IPS-NIHi7 (cell line): Measurements from ENCODE around the gene GOLGA6L1.
"Not testable (repeated sequence)": the region's sequence is repeated elsewhere in the genome, so short reads cannot be mapped to it uniquely, and the experiment has no call there.

Experiments
- DNase-seq: peaks from one replicate; pipeline ENCODE4 v3.0.0; 2012; ENCODE audit warnings: mixed read lengths; ENCODE audit errors: extremely low spot score

GOLGA6L1 gene, protein sequence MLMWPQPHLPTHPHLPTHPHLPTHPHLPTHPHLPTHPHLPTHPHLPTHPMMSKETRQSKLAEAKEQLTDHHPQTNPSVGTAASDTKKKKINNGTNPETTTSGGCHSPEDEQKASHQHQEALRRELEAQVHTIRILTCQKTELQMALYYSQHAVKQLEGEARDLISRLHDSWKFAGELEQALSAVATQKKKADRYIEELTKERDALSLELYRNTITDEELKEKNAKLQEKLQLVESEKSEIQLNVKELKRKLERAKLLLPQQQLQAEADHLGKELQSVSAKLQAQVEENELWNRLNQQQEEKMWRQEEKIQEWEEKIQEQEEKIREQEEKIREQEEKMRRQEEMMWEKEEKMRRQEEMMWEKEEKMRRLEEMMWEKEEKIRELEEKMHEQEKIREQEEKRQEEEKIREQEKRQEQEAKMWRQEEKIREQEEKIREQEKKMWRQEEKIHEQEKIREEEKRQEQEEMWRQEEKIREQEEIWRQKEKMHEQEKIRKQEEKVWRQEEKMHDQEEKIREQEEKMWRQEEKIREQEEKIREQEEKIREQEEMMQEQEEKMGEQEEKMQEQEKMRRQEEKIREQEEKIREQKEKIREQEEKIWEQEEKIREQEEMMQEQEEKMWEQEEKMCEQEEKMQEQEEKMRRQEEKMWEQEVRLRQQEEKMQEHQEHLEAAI

DNA sequence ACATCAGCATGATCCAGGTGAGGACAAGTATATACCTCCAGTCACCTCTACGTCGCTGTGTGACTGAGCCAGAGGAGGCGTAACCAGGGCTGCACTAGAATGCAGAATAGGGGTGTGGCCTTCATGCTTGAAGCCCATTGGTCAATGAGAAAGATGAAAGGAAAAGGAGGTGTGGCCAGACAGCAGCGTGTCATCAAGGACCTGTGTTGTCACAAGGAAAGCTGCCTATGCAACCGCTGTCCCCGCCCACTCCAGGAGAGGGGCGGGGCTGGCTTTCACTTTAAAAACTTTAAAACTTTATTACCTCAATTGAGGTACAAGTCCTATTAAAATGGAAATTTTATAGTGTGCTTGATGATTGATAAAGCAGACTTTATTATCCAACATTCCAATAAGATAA, at the start of gene GOLGA6L1:
TSS of gene GOLGA6L1 (minus strand) at position 101 of the 400 bp plus-strand sequence. CDS start at position 10, 91 bp downstream.
- DNase-seq = not testable (repeated sequence)

DNA sequence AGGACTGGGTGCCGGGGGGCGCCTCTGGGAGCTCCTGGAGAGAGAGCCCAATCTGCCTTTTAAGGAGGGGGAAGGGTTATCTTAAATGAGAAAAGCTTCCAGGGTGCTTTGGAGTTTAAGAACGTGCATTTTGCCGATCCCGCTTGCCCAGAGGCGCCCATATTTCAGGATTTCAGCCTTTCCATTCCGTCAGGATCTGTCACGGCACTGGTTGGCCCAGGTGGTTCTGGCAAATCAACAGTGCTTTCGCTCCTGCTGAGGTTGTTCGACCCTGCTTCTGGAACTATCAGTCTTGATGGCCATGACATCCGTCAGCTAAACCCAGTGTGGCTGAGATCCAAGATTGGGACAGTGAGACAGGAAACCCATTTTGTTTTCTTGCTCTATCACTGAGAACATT, 44.6 kb upstream of the GOLGA6L1 start:
- not testable (repeated sequence) for DNase-seq

DNA sequence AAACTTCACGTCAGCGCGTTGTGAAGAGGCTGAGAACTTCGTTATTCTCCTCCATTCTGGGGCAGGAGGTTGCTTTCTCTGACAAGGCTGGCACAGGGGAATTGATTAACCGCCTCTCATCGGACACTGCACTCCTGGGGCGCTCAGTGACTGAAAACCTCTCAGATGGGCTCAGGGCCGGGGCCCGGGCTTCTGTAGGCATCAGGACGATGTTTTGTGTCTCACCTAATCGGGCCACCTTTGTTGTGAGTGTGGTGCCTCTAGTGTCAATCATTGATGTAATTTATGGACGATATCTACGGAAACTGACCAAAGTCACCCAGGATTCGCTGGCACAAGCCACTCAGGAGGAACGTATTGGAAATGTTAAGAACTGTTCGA, 43.9 kb upstream of the GOLGA6L1 start:
- DNase-seq = not testable (repeated sequence)

DNA sequence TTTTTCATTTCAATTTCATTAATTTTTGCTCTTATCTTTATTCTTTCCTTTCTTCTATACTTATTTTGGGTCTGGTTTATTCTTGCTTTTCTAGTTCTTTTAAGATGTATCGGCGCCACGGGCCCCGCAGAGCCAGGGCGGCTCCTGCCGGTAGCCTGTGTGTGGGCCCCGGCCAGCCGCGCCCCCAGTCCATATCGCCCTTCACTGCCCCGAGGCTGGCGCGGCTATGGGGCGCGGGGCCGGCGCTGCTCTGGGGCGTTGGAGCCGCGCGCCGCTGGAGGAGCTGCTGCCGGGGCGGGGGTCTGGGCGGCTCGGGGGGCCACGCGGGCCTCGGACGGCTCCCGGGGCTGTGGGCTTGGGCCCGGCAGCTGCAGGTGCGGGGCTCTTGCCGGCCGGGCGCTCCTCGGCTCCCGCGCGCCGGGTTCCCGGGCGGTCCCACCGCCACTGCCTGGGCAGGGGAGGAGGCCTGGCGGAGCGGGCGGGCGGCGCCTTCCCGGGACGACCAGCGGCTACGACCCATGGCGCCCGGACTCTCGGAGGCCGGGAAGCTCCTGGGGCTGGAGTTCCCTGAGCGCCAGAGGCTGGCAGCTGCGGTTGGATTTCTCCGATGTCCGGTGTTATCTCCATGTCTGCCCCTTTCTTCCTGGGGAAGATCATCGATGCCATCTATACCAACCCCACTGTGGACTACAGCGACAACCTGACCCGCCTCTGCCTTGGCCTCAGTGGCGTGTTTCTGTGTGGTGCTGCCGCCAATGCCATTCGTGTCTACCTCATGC, 43.3 kb upstream of the GOLGA6L1 start:
- not testable (repeated sequence) for DNase-seq

DNA sequence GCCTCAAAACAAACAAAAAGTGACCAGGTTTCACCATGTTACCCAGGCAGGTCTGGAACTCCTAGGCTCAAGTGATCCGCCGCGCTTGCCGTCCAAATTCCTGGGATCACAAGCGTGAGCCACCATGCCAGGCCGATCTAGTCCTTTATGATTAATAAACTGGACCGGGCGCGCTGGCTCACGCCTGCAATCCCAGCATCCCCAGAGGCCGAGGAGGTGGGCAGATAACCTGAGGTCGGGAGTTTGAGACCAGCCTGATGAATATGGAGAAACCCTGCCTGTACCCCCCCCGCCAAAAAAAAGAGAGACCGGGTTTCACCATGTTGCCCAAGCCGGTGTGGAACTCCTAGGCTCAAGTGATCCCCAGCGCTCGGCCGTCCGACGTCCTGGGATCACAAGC, 40.1 kb upstream of the GOLGA6L1 start:
- DNase-seq = not testable (repeated sequence)

DNA sequence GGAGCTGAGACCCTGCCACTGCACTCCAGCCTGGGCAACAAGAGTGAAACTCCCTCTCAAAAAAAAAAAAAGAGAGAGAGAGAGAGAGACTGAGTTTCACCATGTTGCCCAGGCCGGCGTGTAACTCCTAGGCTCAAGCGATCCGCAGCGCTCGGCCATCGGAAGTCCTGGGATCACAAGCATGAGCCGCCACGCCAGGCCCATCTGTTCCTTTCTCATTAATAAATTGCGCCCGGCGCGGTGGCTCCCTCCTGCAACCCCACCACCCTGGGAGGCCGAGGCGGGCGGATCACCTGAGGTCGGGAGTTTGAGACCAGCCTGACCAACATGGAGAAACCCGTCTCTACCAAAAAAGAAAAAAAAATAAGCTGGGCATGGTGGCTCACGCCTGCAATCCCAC, 39.0 kb upstream of the GOLGA6L1 start:
- not testable (repeated sequence) for DNase-seq

DNA sequence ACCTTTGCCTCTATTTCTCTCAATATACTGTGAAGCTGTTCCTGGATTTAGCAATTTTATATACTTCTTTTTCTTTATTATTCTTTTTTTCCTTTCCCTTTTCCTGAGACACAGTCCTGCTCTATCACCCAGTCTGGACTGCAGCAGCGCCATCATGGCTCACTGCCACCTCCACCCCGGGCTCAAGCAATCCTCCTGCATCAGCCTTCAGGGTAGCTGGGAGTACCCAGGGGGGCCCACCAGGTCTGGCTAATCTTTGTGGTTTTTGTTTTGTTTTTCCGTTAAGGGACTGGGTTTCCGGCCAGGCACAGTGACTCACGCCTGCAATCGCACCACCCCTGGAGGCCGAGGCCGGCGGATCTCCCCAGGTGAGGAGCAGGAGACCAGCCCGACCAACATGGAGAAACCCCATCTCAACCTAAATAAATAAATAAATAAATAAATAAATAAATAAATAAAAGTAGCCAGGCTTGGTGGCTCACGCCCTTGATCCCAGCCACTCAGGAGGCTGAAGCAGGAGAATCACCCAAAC, 38.1 kb upstream of the GOLGA6L1 start:
- not testable (repeated sequence) for DNase-seq

DNA sequence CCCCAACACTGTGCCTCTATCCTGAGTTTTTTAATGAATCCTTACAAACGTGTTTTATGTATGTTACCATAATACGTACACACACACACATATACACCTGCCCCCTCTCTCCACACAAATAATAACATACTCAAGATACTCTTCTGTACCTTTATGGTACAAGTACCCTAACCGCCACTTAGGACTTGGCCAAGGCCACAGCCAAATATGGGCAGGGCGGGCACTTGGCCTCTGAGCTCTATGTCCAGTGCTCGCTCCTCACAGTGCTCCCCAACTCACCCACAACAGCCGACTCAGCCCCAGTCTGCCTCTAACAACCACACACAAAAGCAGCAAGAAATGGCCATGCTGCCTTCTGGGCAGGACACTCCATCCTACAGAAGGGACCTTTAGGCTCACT, 3.8 kb downstream of the GOLGA6L1 start:
- DNase-seq = not testable (repeated sequence)

DNA sequence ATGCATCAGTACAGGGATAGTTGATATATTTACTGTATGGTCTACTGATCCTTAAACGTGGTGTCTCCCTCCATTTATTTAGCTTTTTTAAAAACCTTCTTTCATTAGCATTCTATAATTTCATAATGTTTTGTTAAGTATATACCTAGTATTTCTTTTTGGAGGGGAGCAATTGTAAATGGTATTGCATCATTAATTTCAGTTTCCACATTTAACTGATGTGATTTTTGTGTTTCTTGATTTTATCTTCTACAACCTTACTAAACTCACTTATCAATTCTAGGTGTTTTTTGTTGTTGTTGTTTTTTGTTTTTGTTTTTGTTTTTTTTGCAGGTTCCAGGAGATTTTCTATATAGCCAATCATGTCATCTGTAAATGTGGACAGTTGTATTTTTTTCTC, 18.4 kb downstream of the GOLGA6L1 start:
- no peak for DNase-seq

DNA sequence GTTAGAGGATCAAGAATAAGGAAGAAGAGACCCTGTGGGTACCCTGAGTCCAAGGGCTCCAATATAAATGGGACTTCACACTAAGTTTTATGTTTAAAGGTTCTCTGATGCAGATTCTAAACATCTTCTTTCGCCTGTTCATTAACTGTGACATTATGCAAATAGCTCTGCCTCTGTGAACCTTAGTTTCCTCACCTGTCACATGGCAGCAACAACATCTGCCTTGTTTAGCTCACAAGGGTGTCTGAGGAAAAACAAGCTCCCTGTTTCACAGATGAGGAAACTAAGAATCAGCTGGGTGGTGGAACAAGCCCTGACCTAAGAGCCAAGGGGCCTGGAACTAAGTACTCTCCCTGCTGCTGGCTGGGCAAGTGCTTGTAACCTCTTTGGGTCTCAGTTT, 40.8 kb downstream of the GOLGA6L1 start:
- no peak for DNase-seq

DNA sequence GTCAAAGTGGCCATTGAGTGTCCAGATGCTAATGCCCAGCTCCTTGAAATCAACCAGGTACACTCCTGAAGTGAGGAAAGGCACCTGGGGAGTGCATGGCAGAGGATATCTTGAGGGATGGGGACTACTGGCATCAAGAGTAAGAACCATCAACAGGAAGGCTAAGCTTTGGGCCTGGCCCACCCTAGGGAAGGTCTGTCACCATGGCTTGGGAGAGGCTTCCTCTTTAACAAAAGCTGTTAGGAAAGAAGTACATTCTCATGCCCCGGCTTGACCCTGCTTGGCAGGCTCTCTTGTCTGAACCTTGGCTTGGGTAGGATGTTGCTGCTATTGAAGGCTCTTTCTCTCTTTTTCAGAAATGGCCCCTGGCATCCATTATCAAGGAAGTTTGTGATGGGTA, 53.5 kb downstream of the GOLGA6L1 start:
- no peak for DNase-seq

DNA sequence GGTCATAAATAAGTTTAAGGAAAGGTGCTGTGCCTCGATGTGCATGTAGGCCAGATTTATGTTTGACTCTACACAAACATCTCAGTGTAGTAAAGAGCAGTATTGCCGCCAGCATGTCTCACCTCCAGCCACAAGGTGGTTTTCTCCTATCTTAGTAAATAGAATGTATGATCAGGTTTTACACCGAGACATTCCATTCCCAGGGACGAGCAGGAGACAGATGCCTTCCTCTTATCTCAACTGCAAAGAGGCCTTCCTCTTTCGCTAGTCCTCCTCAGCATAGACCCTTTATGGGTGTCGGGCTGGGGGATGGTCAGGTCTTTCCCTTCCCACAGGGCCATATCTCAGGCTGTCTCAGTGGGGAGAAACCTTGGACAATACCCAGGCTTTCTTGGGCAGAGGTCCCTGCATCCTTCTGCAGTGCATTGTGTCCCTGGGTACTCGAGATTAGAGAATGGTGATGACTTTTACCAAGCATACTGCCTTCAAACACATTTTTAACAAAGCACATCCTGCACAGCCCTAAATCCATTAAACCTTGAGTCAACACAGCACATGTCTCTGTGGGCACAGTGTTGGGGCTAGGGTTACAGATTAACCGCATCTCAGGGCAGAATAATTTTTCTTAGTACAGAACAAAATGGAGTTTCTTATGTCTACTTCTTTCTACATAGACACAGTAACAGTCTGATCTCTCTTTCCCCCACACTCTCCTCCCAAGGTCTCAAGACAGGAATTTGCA, 54.5 kb downstream of the GOLGA6L1 start:
- not testable (repeated sequence) for DNase-seq

DNA sequence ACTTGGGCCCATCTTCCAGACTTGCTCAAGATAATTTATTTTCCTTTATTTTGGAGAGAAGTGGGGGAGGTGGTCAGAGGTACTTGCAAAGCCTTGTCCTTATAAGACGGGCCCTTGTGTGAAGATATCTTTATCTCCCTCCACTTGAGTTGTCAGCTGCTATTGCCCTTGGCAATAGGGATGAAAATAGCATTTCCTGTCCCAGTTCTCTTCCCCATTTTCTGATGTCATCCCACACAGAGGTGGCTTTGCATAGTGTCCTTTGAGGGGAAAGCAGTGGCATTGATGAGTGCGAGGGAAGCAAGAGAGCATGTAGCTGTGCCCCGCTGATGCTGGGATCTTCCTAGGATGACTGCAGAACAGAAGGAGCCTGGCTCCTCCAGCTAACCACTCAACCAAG, 55.4 kb downstream of the GOLGA6L1 start:
- DNase-seq = no peak

DNA sequence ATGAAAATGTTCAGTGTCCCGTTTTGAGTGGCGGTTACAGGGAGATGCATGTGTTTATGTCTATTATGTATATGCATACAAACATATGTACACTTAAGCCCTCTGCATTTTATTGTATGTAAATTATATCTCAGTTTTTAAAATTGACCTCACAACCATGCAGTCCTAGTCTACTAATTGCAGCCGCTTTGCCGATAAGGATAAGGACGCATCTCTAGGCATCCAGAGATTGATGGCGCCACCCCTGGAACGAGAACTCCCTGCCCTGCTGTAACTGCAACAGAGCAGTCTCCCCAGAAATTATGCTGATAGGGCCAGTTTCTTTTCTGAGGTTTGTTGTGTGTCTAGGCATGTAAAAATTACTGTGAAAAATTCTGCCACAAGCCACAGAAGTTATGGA, 56.9 kb downstream of the GOLGA6L1 start:
- DNase-seq = no peak
